ENCODE data around the gene RNF169. TPM values are rescaled to one million over a fixed set of nuclear protein-coding genes. Genes with fewer than 3 reads are reported as not detected.

Gene RNF169
- total RNA-seq, 3 donors from 2014 or later, result 16.5 to 36.1 (median 27.2) TPM

- Histone ChIP-seq H3K27ac (no peak overlapping the region), H3K27me3 (no peaks in the 10 kb centered on the region), H3K4me1 (no peaks in the 10 kb centered on the region), H3K36me3 (peaks cover 8% of the 10 kb centered on the region), H3K9me3 (no peaks in the 10 kb centered on the region), H3K4me3 (no peak overlapping the region)
- TF ChIP-seq POLR2AphosphoS5 (IDR thresholded peaks at IDR 0.05), result no peak
- TF ChIP-seq CTCF (IDR thresholded peaks at IDR 0.05), result no peak
- no peak for TF ChIP-seq POLR2A (IDR thresholded peaks at IDR 0.05)
- intact Hi-C loops (cut with DNase I; ENCODE audit: low total_unique reads), result no loop called here
- no peak for DNase-seq (ENCODE audit: low spot score in 2 of 2)
Observed at GRCh38 chr11:74844865-74845264, 96.2 kb downstream of the RNF169 start.

DNA sequence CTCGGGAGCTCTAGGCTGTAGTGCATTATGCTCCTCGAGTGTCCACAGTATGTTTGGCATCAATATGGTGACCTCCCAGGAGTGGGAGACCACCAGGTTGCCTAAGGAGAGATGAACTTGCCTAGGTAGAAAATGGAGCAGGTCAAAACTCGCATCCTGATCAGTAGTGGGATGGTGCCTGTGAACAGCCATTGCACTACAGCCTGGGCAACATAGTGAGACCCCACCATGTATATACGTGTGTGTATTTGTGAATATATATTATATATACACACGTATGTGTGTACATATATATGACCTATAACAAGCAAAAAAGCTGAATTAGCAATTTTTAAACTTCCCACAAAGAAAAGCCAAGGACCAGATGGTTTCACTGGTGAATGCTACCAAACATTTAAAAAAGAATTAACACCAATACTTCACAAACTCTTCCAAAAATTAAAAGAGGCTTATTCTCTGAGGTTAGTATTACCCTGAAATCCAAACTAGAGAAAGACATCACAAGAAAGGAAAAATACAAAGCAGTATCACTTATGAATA lies 97.4 kb downstream of the RNF169 start:
- Histone ChIP-seq H3K27ac (no peak overlapping the region), H3K4me3 (no peak overlapping the region), H3K36me3 (peaks cover 8% of the 10 kb centered on the region), H3K9me3 (no peaks in the 10 kb centered on the region), H3K27me3 (no peaks in the 10 kb centered on the region), H3K4me1 (no peaks in the 10 kb centered on the region)
- TF ChIP-seq POLR2AphosphoS5 (IDR thresholded peaks at IDR 0.05) (no peak), POLR2A (IDR thresholded peaks at IDR 0.05) (no peak), CTCF (IDR thresholded peaks at IDR 0.05) (no peak)
- intact Hi-C loops (cut with DNase I; ENCODE audit: low total_unique reads), result no loop called here
- no peak for DNase-seq (ENCODE audit: low spot score in 2 of 2)

- no peaks in the 10 kb centered on the region for H3K27me3 ChIP-seq
- H3K4me1 ChIP-seq, result no peaks in the 10 kb centered on the region
- TF ChIP-seq POLR2A (IDR thresholded peaks at IDR 0.05), result no peak
- no peak for TF ChIP-seq CTCF (IDR thresholded peaks at IDR 0.05)
- TF ChIP-seq POLR2AphosphoS5 (IDR thresholded peaks at IDR 0.05), result no peak
- no peak overlapping the region for H3K27ac ChIP-seq
- peaks cover 8% of the 10 kb centered on the region for H3K36me3 ChIP-seq
- H3K4me3 ChIP-seq, result no peak overlapping the region
- DNase-seq (ENCODE audit: low spot score in 2 of 2), result no peak
- H3K9me3 ChIP-seq, result no peaks in the 10 kb centered on the region
- intact Hi-C loops (cut with DNase I; ENCODE audit: low total_unique reads), result no loop called here
Observed at GRCh38 chr11:74846770-74847169, 98.1 kb downstream of the RNF169 start.

GRCh38 chr11:74847395-74847794 lies 98.7 kb downstream of the RNF169 start:
- no peak overlapping the region for H3K4me3 ChIP-seq
- no peaks in the 10 kb centered on the region for H3K4me1 ChIP-seq
- H3K27ac ChIP-seq, result no peak overlapping the region
- H3K36me3 ChIP-seq, result peaks cover 2% of the 10 kb centered on the region
- intact Hi-C loops (cut with DNase I; ENCODE audit: low total_unique reads), result no loop called here
- no peaks in the 10 kb centered on the region for H3K27me3 ChIP-seq
- H3K9me3 ChIP-seq, result no peaks in the 10 kb centered on the region
- TF ChIP-seq POLR2AphosphoS5 (IDR thresholded peaks at IDR 0.05) (no peak), CTCF (IDR thresholded peaks at IDR 0.05) (no peak), POLR2A (IDR thresholded peaks at IDR 0.05) (no peak)
- DNase-seq (ENCODE audit: low spot score in 2 of 2), result no peak

DNA sequence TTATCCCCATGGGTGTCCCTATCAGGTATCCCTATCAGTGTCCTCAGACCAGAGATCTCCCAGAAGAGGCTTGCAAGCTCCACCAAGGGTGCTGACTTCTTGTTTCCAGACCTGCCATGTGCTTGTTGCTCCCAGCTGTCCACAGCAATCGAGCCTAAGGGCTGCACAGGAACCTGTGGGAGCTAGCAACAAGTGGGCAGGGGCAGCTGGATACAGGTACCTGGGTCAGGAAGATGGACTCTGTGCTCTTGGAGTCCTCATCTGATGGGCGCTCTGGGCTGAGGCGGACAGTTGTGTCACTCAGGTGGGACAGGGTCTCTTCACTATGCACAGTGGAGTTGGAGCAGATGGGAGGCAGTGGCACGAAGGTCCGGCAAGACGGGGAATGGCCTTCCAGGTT lies 99.2 kb downstream of the RNF169 start:
- no peaks in the 10 kb centered on the region for H3K4me1 ChIP-seq
- no peak for DNase-seq (ENCODE audit: low spot score in 2 of 2)
- no peaks in the 10 kb centered on the region for H3K27me3 ChIP-seq
- TF ChIP-seq POLR2AphosphoS5 (IDR thresholded peaks at IDR 0.05) (no peak), CTCF (IDR thresholded peaks at IDR 0.05) (no peak), POLR2A (IDR thresholded peaks at IDR 0.05) (no peak)
- no peak overlapping the region for H3K27ac ChIP-seq
- no peaks in the 10 kb centered on the region for H3K36me3 ChIP-seq
- no peak overlapping the region for H3K4me3 ChIP-seq
- no peaks in the 10 kb centered on the region for H3K9me3 ChIP-seq
- intact Hi-C loops (cut with DNase I; ENCODE audit: low total_unique reads), result no loop called here

All from breast epithelium (tissue), 4 donors.